ENCODE data around the gene VWF.

DNA sequence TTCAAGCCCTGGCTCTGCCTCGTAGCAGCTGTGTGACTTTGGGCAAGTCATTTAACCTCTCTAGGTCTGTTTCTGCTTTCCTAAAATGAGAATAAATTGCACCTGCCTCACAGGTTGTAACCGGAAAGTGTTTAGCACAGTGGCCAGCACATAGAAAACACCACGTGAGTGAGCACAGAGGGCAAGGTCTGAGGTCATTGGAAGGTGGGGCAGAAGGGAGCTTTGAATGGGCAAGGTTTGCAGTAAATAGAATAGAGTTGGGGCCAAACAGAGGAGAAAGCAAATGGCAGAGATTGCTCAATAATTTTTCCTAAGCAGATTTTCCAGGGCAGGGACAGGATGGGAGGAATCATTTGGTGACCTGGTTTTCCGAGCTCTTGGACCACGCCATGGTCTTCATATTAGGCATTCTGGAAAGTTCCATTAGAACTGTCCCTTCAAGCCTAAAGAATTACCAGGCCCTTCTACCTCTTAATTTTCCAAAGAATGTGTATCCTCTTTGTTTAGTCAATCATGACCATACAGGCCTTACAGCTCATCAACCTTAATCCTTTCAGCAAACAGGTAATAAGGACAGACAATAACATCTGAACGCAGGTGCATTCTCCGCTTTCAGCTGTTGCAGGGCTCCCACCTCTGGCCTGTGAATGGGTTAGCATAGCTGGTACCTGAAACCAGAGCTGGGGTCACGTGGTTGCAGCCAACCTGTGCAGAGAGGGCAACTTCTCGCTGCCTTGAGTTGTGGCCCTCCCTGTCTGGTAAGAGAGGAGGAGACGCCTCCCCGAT, 53.8 kb downstream of the VWF start:
- TF ChIP-seq, protein P1, sequence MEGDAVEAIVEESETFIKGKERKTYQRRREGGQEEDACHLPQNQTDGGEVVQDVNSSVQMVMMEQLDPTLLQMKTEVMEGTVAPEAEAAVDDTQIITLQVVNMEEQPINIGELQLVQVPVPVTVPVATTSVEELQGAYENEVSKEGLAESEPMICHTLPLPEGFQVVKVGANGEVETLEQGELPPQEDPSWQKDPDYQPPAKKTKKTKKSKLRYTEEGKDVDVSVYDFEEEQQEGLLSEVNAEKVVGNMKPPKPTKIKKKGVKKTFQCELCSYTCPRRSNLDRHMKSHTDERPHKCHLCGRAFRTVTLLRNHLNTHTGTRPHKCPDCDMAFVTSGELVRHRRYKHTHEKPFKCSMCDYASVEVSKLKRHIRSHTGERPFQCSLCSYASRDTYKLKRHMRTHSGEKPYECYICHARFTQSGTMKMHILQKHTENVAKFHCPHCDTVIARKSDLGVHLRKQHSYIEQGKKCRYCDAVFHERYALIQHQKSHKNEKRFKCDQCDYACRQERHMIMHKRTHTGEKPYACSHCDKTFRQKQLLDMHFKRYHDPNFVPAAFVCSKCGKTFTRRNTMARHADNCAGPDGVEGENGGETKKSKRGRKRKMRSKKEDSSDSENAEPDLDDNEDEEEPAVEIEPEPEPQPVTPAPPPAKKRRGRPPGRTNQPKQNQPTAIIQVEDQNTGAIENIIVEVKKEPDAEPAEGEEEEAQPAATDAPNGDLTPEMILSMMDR (IDR thresholded peaks at IDR 0.05), result no peak
- TF ChIP-seq POLR2A (IDR thresholded peaks at IDR 0.05), result no peak

Data from sigmoid colon (tissue), 3 donors.